ENCODE measurements around the gene C2CD2. TPM values are rescaled to one million over a fixed set of nuclear protein-coding genes. Genes with fewer than 3 reads are reported as not detected.

Gene C2CD2
- total RNA-seq, 1 donor from 2014 or later: 15.8 TPM

GRCh38 chr21:41970751-41971653 is 17.2 kb upstream of the C2CD2 start:
- Histone ChIP-seq H3K4me3 (ENCODE audit: low read depth, low read length) (no peak overlapping the region), H3K27me3 (ENCODE audit: control insufficient read depth, insufficient read depth, low read length) (no peaks in the 10 kb centered on the region), H3K36me3 (ENCODE audit: control insufficient read depth, insufficient read depth, low read length) (no peaks in the 10 kb centered on the region)
- no peak for DNase-seq (ENCODE audit: low read depth)
- no peak for TF ChIP-seq CTCF (IDR thresholded peaks at IDR 0.05; ENCODE audit: insufficient read depth, low read length, poor library complexity, severe bottlenecking)

- Histone ChIP-seq H3K4me3 (ENCODE audit: low read depth, low read length) (no peak overlapping the region), H3K36me3 (ENCODE audit: control insufficient read depth, insufficient read depth, low read length) (no peaks in the 10 kb centered on the region), H3K27me3 (ENCODE audit: control insufficient read depth, insufficient read depth, low read length) (no peaks in the 10 kb centered on the region)
- TF ChIP-seq CTCF (IDR thresholded peaks at IDR 0.05; ENCODE audit: insufficient read depth, low read length, poor library complexity, severe bottlenecking): no peak
- DNase-seq (ENCODE audit: low read depth): no peak
Observed at GRCh38 chr21:41970106-41970391, 16.2 kb upstream of the C2CD2 start.

- Histone ChIP-seq H3K4me3 (ENCODE audit: low read depth, low read length) (no peak overlapping the region), H3K27me3 (ENCODE audit: control insufficient read depth, insufficient read depth, low read length) (peaks cover 8% of the 10 kb centered on the region), H3K36me3 (ENCODE audit: control insufficient read depth, insufficient read depth, low read length) (no peaks in the 10 kb centered on the region)
- DNase-seq (ENCODE audit: low read depth): no peak
- TF ChIP-seq CTCF (IDR thresholded peaks at IDR 0.05; ENCODE audit: insufficient read depth, low read length, poor library complexity, severe bottlenecking): no peak
Observed at GRCh38 chr21:41967708-41968107, 13.9 kb upstream of the C2CD2 start.

GRCh38 chr21:41966872-41967621 is 13.2 kb upstream of the C2CD2 start:
- Histone ChIP-seq H3K27me3 (ENCODE audit: control insufficient read depth, insufficient read depth, low read length) (peaks cover 9% of the 10 kb centered on the region), H3K36me3 (ENCODE audit: control insufficient read depth, insufficient read depth, low read length) (no peaks in the 10 kb centered on the region), H3K4me3 (ENCODE audit: low read depth, low read length) (no peak overlapping the region)
- TF ChIP-seq CTCF (IDR thresholded peaks at IDR 0.05; ENCODE audit: insufficient read depth, low read length, poor library complexity, severe bottlenecking): no peak
- DNase-seq (ENCODE audit: low read depth): no peak

GRCh38 chr21:41966041-41966833 is 12.4 kb upstream of the C2CD2 start:
- no peak overlapping the region for H3K4me3 ChIP-seq (ENCODE audit: low read depth, low read length)
- DNase-seq (ENCODE audit: low read depth): no peak
- TF ChIP-seq CTCF (IDR thresholded peaks at IDR 0.05; ENCODE audit: insufficient read depth, low read length, poor library complexity, severe bottlenecking): no peak
- no peaks in the 10 kb centered on the region for H3K36me3 ChIP-seq (ENCODE audit: control insufficient read depth, insufficient read depth, low read length)
- H3K27me3 ChIP-seq (ENCODE audit: control insufficient read depth, insufficient read depth, low read length): peaks cover 9% of the 10 kb centered on the region

All from kidney epithelial cell (primary cell).